CD14-positive monocyte (primary cell): ENCODE data around the gene TESPA1. TPM values are rescaled to one million over a fixed set of nuclear protein-coding genes. Genes with fewer than 3 reads are reported as not detected.

ENCODE experiments used
- DNase-seq, 3 donors: peaks; one replicate each; pipeline ENCODE4 v3.0.0-alpha.2; 2011 to 2022
- H2AFZ ChIP-seq: 2 replicates; pipeline ENCODE4 v1.6.0; 2012; ENCODE audit warnings: mild to moderate bottlenecking, low read depth, low read length, inconsistent platforms; ENCODE audit not compliant: insufficient read depth, poor library complexity, severe bottlenecking
- H3K27ac ChIP-seq, 2 donors: 1 replicate in 1 of 2; 2 replicates in 1 of 2; pipeline ENCODE4 v1.5.1; 2012 to 2013; ENCODE audit warnings: low read length in 2 of 2, control low read depth in 1 of 2, inconsistent platforms in 1 of 2, low read depth in 1 of 2, mild to moderate bottlenecking in 1 of 2
- H3K27me3 ChIP-seq, 2 donors: one replicate each; pipeline versions ENCODE4 v1.6.0 to v1.6.1; 2011 to 2013; ENCODE audit warnings: low read length in 2 of 2; ENCODE audit not compliant: control insufficient read depth in 2 of 2, insufficient read depth in 2 of 2
- H3K36me3 ChIP-seq, 2 donors: replicated peaks in 1 of 2; 1 replicate in 1 of 2; 2 replicates in 1 of 2; pipeline versions ENCODE4 v1.5.1 to v1.6.1; 2012 to 2013; ENCODE audit warnings: low read length in 2 of 2, control low read depth in 1 of 2, inconsistent platforms in 1 of 2, mild to moderate bottlenecking in 1 of 2; ENCODE audit not compliant: insufficient read depth in 2 of 2, control insufficient read depth in 1 of 2
- H3K4me1 ChIP-seq, 2 donors: 1 replicate in 1 of 2; 2 replicates in 1 of 2; pipeline versions ENCODE4 v1.5.1 to v1.6.1; 2012 to 2013; ENCODE audit warnings: low read length in 2 of 2, control low read depth in 1 of 2, inconsistent platforms in 1 of 2, mild to moderate bottlenecking in 1 of 2, moderate library complexity in 1 of 2; ENCODE audit not compliant: insufficient read depth in 2 of 2, control insufficient read depth in 1 of 2
- H3K4me2 ChIP-seq: replicated peaks from 2 replicates; pipeline ENCODE3; 2012; ENCODE audit warnings: low read length, moderate library complexity, mild to moderate bottlenecking; ENCODE audit not compliant: poor library complexity, severe bottlenecking; ENCODE audit errors: extremely low read depth
- H3K4me3 ChIP-seq, 3 experiments: fragments of 200-600 bp in 1 of 3; sonication (generic) in 1 of 3; replicated peaks in 1 of 3; 1 replicate in 2 of 3; 2 replicates in 1 of 3; pipeline ENCODE4 v1.5.1; 2011 to 2013; ENCODE audit warnings: low read length in 3 of 3, mild to moderate bottlenecking in 3 of 3, control low read depth in 2 of 3, low read depth in 2 of 3, inconsistent platforms in 1 of 3, moderate library complexity in 1 of 3
- H3K79me2 ChIP-seq: 2 replicates; pipeline ENCODE4 v1.6.0; 2012; ENCODE audit warnings: mild to moderate bottlenecking, control low read depth, inconsistent platforms, low read length, moderate library complexity; ENCODE audit not compliant: insufficient read depth
- H3K9ac ChIP-seq: 2 replicates; pipeline ENCODE4 v1.6.0; 2017; ENCODE audit warnings: low read length, mild to moderate bottlenecking; ENCODE audit not compliant: insufficient read depth, poor library complexity, severe bottlenecking
- H3K9me3 ChIP-seq, 2 donors: replicated peaks in 1 of 2; 1 replicate in 1 of 2; 2 replicates in 1 of 2; pipeline versions ENCODE4 v1.5.1 to v1.6.1; 2012 to 2013; ENCODE audit warnings: low read length in 2 of 2, control low read depth in 1 of 2; ENCODE audit not compliant: control insufficient read depth in 1 of 2, insufficient read depth in 1 of 2
- H4K20me1 ChIP-seq: 2 replicates; pipeline ENCODE4 v1.6.0; 2012; ENCODE audit warnings: mild to moderate bottlenecking, low read length, control low read depth, moderate library complexity; ENCODE audit not compliant: insufficient read depth
- H3K27ac Mint-ChIP-seq, 7 donors: one replicate each; pipeline ENCODE4 v1.8.0; 2020; ENCODE audit warnings: mild to moderate bottlenecking in 7 of 7, mixed read lengths in 7 of 7, moderate library complexity in 6 of 7, inconsistent platforms in 2 of 7
- H3K27me3 Mint-ChIP-seq, 3 donors: one replicate each; pipeline ENCODE4 v1.8.0; 2021 to 2022; ENCODE audit warnings: low read depth in 3 of 3, mild to moderate bottlenecking in 3 of 3, mixed read lengths in 3 of 3, moderate library complexity in 3 of 3, inconsistent platforms in 1 of 3
- H3K36me3 Mint-ChIP-seq, 2 donors: one replicate each; pipeline ENCODE4 v1.8.0; 2020; ENCODE audit warnings: mixed read lengths in 2 of 2, inconsistent platforms in 1 of 2, mild to moderate bottlenecking in 1 of 2
- H3K4me1 Mint-ChIP-seq: one replicate; pipeline ENCODE4 v1.8.0; 2020; ENCODE audit warnings: mild to moderate bottlenecking, mixed read lengths
- H3K4me3 Mint-ChIP-seq, 2 donors: one replicate each; pipeline ENCODE4 v1.8.0; 2020; ENCODE audit warnings: mild to moderate bottlenecking in 2 of 2, mixed read lengths in 2 of 2, moderate library complexity in 1 of 2
- H3K9me3 Mint-ChIP-seq, 7 donors: one replicate each; pipeline ENCODE4 v1.8.0; 2020 to 2022; ENCODE audit warnings: mixed read lengths in 7 of 7, mild to moderate bottlenecking in 6 of 7, moderate library complexity in 6 of 7, inconsistent platforms in 2 of 7
- WGBS: methylation state at CpG from one replicate; pipeline ENCODE4 v1.1.5; 2013; ENCODE audit warnings: missing lambda C conversion rate; ENCODE audit not compliant: insufficient coverage; 5-methylcytosine and 5-hydroxymethylcytosine counted together
- intact Hi-C, 2 donors: fragments of 100-400 bp; cut with micrococcal nuclease; formaldehyde crosslinking; loops; one replicate each; pipeline versions ENCODE4 v1.15.0 to v1.15.1; 2023
- polyA plus RNA-seq, 3 donors: library from polyadenylated mRNA; depleted of rRNA in 1 of 3; unstranded in 2 of 3; stranded (reverse) in 1 of 3; fragments of 300-500 nt in 2 of 3; fragments of >200 nt in 1 of 3; fragmentation: Illumina TruSeq in 2 of 3; gene quantifications; 1 replicate in 2 of 3; 2 replicates in 1 of 3; pipeline ENCODE4 v1.2.3, GENCODE V29; 2012 to 2021
- TF ChIP-seq, protein P1 (sequence below): fragments of 200-600 bp; IDR thresholded peaks from one replicate; pipeline ENCODE4 v1.8.0; 2022; ENCODE audit warnings: antibody characterized with exemption, mild to moderate bottlenecking

TESPA1 gene
- polyA plus RNA-seq, 3 donors, result 0.23 to 0.61 (median 0.37) TPM

DNA sequence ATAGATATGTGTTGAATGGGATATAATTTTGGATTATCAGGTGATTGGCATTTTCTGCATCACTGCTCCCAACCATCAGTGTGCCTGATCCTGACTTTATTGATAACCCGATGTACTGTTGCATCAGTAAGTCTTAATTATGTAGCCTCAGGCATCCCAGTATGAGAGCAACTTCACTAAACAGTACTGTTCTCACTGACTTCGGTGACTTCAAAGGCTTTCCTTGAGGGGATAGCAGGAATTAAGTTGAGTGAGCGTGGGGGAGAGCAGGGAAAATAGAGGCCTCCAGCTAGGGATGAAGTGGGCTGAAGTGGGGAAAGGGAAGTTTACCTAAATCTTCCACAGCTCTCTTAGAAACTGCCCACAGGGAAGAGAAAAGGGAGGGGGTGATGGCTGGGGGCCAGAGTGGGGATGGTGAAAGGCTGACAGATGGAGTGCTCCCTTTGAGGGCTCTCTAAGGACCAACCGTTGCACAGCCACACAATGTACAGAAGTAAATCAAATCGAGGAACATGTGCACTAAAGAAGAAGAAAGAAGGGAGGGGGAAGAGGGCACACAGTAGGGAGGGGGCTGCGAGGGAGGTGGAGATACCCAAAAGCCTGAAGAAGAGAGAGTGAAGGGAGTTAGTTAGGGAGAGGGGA is 24.5 kb upstream of the TESPA1 start:
- intact Hi-C loops, result no loop called here
- Histone ChIP-seq H3K4me3 (no peak overlapping the region), H3K9me3 (peaks cover 8% of the 10 kb centered on the region in 2 donors), H3K27ac (no peak overlapping the region), H3K4me2 (no peak overlapping the region), H4K20me1 (no peaks in the 10 kb centered on the region), H3K27me3 (peaks cover 14 to 22% of the 10 kb centered on the region in 2 donors), H2AFZ (no peak overlapping the region), H3K9ac (no peak overlapping the region), H3K36me3 (no peaks in the 10 kb centered on the region), H3K4me1 (no peaks in the 10 kb centered on the region), H3K79me2 (no peaks in the 10 kb centered on the region)
- Mint-ChIP-seq H3K4me1 (no peaks in the 10 kb centered on the region), H3K27ac (no peak overlapping the region), H3K4me3 (no peak overlapping the region), H3K27me3 (peaks cover 15 to 24% (median 24%) of the 10 kb centered on the region in 3 donors), H3K9me3 (peaks cover 8 to 23% (median 12%) of the 10 kb centered on the region in 7 donors), H3K36me3 (no peaks in the 10 kb centered on the region)
- WGBS, result 63% methylated on average over 3 of the region's 6 CpGs
- no peak for DNase-seq
- TF ChIP-seq, protein P1, sequence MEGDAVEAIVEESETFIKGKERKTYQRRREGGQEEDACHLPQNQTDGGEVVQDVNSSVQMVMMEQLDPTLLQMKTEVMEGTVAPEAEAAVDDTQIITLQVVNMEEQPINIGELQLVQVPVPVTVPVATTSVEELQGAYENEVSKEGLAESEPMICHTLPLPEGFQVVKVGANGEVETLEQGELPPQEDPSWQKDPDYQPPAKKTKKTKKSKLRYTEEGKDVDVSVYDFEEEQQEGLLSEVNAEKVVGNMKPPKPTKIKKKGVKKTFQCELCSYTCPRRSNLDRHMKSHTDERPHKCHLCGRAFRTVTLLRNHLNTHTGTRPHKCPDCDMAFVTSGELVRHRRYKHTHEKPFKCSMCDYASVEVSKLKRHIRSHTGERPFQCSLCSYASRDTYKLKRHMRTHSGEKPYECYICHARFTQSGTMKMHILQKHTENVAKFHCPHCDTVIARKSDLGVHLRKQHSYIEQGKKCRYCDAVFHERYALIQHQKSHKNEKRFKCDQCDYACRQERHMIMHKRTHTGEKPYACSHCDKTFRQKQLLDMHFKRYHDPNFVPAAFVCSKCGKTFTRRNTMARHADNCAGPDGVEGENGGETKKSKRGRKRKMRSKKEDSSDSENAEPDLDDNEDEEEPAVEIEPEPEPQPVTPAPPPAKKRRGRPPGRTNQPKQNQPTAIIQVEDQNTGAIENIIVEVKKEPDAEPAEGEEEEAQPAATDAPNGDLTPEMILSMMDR, result no peak

DNA sequence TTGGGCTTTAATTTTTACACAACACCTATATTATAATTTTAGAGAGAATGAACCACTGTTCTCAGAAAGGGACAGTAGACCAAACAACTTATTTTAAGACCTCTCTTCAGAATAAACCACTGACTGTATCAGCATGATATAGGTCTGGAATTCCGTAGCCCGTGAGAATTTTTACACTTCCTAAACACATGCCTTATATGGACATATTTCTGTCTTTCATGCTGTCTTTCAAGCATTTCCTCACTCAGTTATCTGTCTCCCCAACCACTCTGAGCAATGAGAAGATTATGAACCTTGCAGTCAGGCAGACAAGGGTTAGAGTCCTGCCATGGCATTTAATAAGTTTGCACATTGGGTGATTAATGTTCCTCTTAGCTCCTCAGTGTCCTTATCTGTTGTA is 17.8 kb upstream of the TESPA1 start:
- Histone ChIP-seq H3K9me3 (no peaks in the 10 kb centered on the region), H3K4me3 (no peak overlapping the region), H3K27me3 (no peaks in the 10 kb centered on the region), H2AFZ (no peak overlapping the region), H3K4me1 (peaks cover 8 to 9% of the 10 kb centered on the region in 2 donors), H4K20me1 (no peaks in the 10 kb centered on the region), H3K36me3 (no peaks in the 10 kb centered on the region), H3K27ac (no peak overlapping the region), H3K79me2 (no peaks in the 10 kb centered on the region), H3K9ac (no peak overlapping the region), H3K4me2 (no peak overlapping the region)
- Mint-ChIP-seq H3K9me3 (peaks cover 0 to 10% (median 2%) of the 10 kb centered on the region in 7 donors), H3K27ac (no peak overlapping the region), H3K27me3 (peaks cover 2 to 5% (median 4%) of the 10 kb centered on the region in 3 donors), H3K36me3 (no peaks in the 10 kb centered on the region), H3K4me3 (no peak overlapping the region), H3K4me1 (peaks cover 17% of the 10 kb centered on the region)
- TF ChIP-seq, protein P1, result no peak
- no peak for DNase-seq
- intact Hi-C loops, result no loop called here
- WGBS, result 100% methylated on average over 2 of the region's 2 CpGs
